ENCODE measurements around the gene NPR2.

Gene NPR2

GRCh38 chr9:35842795-35843194 is 51.4 kb downstream of the NPR2 start:
- Histone ChIP-seq H3K9ac (ENCODE audit: low read length in 2 of 2) (no peak overlapping the region), H3K27ac (ENCODE audit: low read length) (no peak overlapping the region), H3K4me3 (ENCODE audit: low read length in 2 of 2) (no peak overlapping the region), H3K27me3 (ENCODE audit: control insufficient read depth in 1 of 2, insufficient read depth in 2 of 2, low read length in 2 of 2) (no peaks in the 10 kb centered on the region), H3K36me3 (ENCODE audit: control insufficient read depth in 2 of 2, insufficient read depth in 2 of 2, low read length in 2 of 2) (peaks cover 14 to 16% of the 10 kb centered on the region in 2 donors), H3K9me3 (ENCODE audit: control insufficient read depth in 2 of 2, low read length in 2 of 2) (no peaks in the 10 kb centered on the region), H3K4me1 (ENCODE audit: control insufficient read depth, insufficient read depth, low read length) (peaks cover 36% of the 10 kb centered on the region)

DNA sequence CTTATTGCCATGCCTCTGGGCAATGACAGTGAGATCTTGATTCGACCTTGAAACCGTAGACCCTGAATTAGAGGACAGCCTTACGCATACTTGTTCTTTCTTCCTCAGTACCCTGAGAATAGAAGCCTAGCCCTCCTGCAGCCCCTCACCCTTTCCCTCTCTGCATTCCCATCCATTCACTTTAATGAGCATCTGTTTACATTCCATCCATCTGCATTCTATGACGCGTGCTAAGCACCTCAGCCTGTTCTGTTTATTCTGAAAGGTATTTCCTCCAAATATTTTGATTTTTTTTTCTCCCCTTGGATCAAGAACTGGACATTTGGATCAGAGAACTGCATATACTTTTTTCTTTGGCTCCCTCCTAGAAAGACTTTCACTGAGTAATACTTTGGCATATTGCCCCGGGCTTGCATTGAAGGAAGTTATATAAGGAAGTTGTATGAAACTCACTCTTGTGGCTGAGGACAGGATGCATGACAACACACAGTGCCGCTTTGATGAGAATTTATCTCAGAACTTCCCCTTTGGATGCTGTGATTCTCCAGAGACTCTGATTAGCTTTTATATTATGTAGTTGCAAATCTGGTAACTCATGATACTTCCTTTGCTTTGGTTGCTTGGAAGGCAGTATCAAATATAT is 53.4 kb downstream of the NPR2 start:
- peak overlapping the region; percentile 76 for H3K27ac ChIP-seq (ENCODE audit: low read length)
- peaks cover 14 to 16% of the 10 kb centered on the region in 2 donors for H3K36me3 ChIP-seq (ENCODE audit: control insufficient read depth in 2 of 2, insufficient read depth in 2 of 2, low read length in 2 of 2)
- H3K4me1 ChIP-seq (ENCODE audit: control insufficient read depth, insufficient read depth, low read length), result peaks cover 44% of the 10 kb centered on the region
- peak overlapping the region in 1 of 2 donors; percentile 36 for H3K4me3 ChIP-seq (ENCODE audit: low read length in 2 of 2)
- H3K27me3 ChIP-seq (ENCODE audit: control insufficient read depth in 1 of 2, insufficient read depth in 2 of 2, low read length in 2 of 2), result no peaks in the 10 kb centered on the region
- no peaks in the 10 kb centered on the region for H3K9me3 ChIP-seq (ENCODE audit: control insufficient read depth in 2 of 2, low read length in 2 of 2)
- peak overlapping the region; percentile 2 to 62 for H3K9ac ChIP-seq (ENCODE audit: low read length in 2 of 2)

DNA sequence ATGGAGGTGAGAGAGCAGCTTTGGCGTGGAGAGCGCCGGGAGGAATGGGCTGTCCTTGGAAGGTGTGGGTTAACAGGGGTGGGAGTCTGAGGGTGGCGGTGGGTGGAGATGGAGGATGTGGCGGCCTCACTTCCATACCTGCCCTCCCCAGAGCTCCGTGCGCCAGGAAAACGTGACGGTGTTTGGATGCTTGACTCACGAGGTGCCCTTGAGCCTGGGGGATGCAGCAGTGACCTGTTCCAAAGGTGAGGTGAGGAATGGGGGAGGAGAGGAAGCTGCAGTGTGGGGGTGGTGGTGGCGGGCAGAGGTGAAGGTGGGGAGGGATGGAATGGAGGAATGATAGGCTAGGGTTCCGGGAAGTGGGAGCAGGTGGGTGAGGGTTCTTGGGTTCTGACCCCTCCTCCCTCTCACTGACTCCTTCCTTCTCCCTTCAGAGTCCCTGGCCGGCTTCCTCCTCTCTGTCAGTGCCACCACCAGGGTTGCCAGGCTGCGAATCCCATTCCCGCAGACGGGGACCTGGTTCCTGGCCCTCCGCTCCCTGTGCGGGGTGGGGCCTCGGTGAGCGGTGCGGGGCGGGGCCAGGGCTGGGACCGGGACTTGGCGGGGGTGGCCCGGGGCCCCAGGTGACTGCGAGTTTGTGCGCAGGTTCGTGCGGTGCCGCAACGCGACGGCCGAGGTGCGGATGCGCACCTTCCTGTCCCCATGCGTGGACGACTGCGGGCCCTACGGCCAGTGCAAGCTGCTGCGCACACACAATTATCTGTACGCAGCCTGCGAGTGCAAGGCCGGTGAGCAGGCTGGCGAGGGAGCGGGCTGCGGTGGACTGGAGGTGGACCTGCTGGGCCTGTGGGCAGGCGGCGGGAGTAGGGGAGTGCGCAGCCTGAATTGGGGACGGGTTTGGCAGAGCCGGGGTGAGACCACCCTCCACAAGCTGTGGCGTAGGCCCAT is 54.7 kb downstream of the NPR2 start:
- Histone ChIP-seq H3K9ac (ENCODE audit: low read length in 2 of 2) (peak overlapping the region in 1 of 2 donors; percentile 2), H3K4me3 (ENCODE audit: low read length in 2 of 2) (peak overlapping the region in 1 of 2 donors; percentile 15), H3K27ac (ENCODE audit: low read length) (peak overlapping the region; percentile 76), H3K4me1 (ENCODE audit: control insufficient read depth, insufficient read depth, low read length) (peaks cover 44% of the 10 kb centered on the region), H3K36me3 (ENCODE audit: control insufficient read depth in 2 of 2, insufficient read depth in 2 of 2, low read length in 2 of 2) (peaks cover 14 to 16% of the 10 kb centered on the region in 2 donors), H3K27me3 (ENCODE audit: control insufficient read depth in 1 of 2, insufficient read depth in 2 of 2, low read length in 2 of 2) (no peaks in the 10 kb centered on the region), H3K9me3 (ENCODE audit: control insufficient read depth in 2 of 2, low read length in 2 of 2) (no peaks in the 10 kb centered on the region)

- peak overlapping the region; percentile 76 for H3K27ac ChIP-seq (ENCODE audit: low read length)
Measured at GRCh38 chr9:35847792-35848572, 56.6 kb downstream of the NPR2 start.

DNA sequence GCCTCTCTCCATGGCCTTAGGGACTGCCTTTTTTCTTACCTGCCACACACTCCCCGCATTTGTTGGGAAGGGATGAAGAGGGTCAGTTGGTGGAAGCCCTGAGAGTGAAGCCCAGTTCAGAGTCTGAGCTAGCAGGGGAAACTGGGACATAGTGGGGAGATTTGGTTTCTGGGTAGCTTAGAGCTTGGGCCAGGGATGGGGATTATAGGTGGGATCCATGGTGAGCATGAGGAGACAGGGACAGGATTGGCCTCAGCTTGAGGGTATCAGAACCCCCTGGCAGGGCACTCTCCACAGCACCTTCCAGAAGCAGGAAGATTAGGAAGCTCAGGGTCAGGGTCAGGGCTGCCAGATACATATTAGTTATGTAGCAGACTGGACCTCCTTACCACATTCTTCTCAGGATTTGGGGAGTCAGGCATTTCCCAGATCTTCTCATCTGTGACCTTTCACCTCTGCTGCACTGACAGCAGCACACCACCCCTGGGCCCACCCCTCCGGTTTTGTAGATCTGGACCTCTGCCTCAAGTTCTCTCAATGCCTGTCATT is 61.0 kb downstream of the NPR2 start:
- no peaks in the 10 kb centered on the region for H3K27me3 ChIP-seq (ENCODE audit: control insufficient read depth in 1 of 2, insufficient read depth in 2 of 2, low read length in 2 of 2)
- H3K9me3 ChIP-seq (ENCODE audit: control insufficient read depth in 2 of 2, low read length in 2 of 2), result no peaks in the 10 kb centered on the region
- H3K4me3 ChIP-seq (ENCODE audit: low read length in 2 of 2), result no peak overlapping the region
- peaks cover 12% of the 10 kb centered on the region for H3K4me1 ChIP-seq (ENCODE audit: control insufficient read depth, insufficient read depth, low read length)
- peaks cover 13 to 14% of the 10 kb centered on the region in 2 donors for H3K36me3 ChIP-seq (ENCODE audit: control insufficient read depth in 2 of 2, insufficient read depth in 2 of 2, low read length in 2 of 2)
- H3K9ac ChIP-seq (ENCODE audit: low read length in 2 of 2), result no peak overlapping the region
- no peak overlapping the region for H3K27ac ChIP-seq (ENCODE audit: low read length)

More at GRCh38 chr9:35847792-35848572, 56.6 kb downstream of the NPR2 start:
- Histone ChIP-seq H3K36me3 (ENCODE audit: control insufficient read depth in 2 of 2, insufficient read depth in 2 of 2, low read length in 2 of 2) (peaks cover 11 to 17% of the 10 kb centered on the region in 2 donors), H3K9me3 (ENCODE audit: control insufficient read depth in 2 of 2, low read length in 2 of 2) (no peaks in the 10 kb centered on the region), H3K9ac (ENCODE audit: low read length in 2 of 2) (peak overlapping the region; percentile 23 to 47), H3K4me3 (ENCODE audit: low read length in 2 of 2) (peak overlapping the region in 1 of 2 donors; percentile 15), H3K27me3 (ENCODE audit: control insufficient read depth in 1 of 2, insufficient read depth in 2 of 2, low read length in 2 of 2) (no peaks in the 10 kb centered on the region), H3K4me1 (ENCODE audit: control insufficient read depth, insufficient read depth, low read length) (peaks cover 44% of the 10 kb centered on the region)

DNA sequence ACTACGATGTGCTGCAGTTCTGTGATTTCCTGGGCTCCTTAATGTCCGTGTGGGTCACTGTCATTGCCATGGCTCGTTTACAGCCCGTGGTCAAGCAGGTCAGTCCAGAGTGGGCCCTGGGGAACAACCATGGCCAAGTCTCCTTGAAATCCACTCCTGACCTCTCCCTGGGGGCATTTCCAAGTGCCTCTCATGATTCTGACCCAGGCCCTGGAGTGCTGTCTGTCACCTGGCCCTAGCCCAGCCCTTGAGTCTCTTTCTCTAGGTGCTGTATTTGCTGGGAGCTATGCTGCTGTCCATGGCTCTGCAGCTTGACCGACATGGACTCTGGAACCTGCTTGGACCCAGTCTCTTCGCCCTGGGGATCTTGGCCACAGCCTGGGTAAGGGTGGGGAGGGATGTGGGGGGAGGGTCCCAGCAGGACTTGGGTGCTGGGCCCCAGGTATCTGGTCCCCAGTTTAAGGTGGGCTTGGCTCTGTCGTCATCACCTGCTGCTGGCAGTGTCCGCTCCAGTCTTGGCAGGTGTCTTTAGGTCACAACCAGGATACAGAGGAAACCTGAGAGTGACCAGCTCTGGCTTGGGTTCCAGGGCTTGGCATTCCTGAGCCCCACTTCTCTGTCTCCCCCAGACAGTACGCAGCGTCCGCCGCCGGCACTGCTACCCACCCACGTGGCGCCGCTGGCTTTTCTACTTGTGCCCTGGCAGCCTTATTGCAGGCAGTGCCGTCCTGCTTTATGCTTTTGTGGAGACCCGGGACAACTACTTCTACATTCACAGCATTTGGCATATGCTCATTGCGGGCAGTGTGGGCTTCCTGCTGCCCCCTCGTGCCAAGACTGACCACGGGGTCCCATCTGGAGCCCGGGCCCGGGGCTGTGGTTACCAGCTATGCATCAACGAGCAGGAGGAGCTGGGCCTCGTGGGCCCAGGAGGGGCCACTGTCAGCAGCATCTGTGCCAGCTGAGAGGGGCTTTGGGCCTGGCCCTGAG is 61.8 kb downstream of the NPR2 start:
- Histone ChIP-seq H3K4me1 (ENCODE audit: control insufficient read depth, insufficient read depth, low read length) (peaks cover 3% of the 10 kb centered on the region), H3K9ac (ENCODE audit: low read length in 2 of 2) (no peak overlapping the region), H3K9me3 (ENCODE audit: control insufficient read depth in 2 of 2, low read length in 2 of 2) (no peaks in the 10 kb centered on the region), H3K27ac (ENCODE audit: low read length) (no peak overlapping the region), H3K4me3 (ENCODE audit: low read length in 2 of 2) (no peak overlapping the region), H3K36me3 (ENCODE audit: control insufficient read depth in 2 of 2, insufficient read depth in 2 of 2, low read length in 2 of 2) (peaks cover 13 to 14% of the 10 kb centered on the region in 2 donors), H3K27me3 (ENCODE audit: control insufficient read depth in 1 of 2, insufficient read depth in 2 of 2, low read length in 2 of 2) (no peaks in the 10 kb centered on the region)

DNA sequence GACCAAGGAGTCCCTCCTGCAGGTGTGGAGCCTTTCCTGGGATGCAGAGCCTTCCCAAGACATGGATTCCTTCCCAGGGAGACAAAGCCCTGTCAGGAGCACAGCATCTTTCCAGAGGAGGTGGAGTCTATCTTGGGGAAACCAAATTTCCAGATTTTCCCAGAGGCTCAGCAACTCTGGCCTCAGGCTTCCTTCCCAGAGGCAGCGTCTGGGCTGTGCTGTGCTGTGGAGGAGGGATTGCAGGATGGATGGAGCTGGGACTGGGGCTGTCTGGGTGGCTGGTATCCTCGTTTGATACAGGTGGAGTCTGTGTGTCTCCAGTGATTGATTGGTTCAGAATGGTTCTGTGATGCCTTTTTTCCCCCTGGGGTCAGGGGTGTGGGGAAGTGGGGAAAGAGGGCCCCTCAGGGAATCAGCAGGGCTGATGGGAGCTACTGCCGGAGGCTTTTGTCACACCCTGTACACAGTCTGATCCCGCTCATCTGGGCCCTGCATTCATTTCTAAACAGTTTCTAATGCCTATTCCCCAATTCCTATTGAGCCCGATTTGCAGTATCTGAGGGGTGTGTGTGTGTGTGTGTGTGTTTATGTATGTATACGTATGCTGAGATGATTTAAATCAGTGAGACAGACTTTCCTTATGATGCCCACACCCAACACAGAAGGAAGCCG is 62.8 kb downstream of the NPR2 start:
- Histone ChIP-seq H3K9ac (ENCODE audit: low read length in 2 of 2) (no peak overlapping the region), H3K4me3 (ENCODE audit: low read length in 2 of 2) (no peak overlapping the region), H3K27me3 (ENCODE audit: control insufficient read depth in 1 of 2, insufficient read depth in 2 of 2, low read length in 2 of 2) (no peaks in the 10 kb centered on the region), H3K27ac (ENCODE audit: low read length) (no peak overlapping the region), H3K4me1 (ENCODE audit: control insufficient read depth, insufficient read depth, low read length) (no peaks in the 10 kb centered on the region), H3K36me3 (ENCODE audit: control insufficient read depth in 2 of 2, insufficient read depth in 2 of 2, low read length in 2 of 2) (peaks cover 13 to 14% of the 10 kb centered on the region in 2 donors), H3K9me3 (ENCODE audit: control insufficient read depth in 2 of 2, low read length in 2 of 2) (no peaks in the 10 kb centered on the region)

DNA sequence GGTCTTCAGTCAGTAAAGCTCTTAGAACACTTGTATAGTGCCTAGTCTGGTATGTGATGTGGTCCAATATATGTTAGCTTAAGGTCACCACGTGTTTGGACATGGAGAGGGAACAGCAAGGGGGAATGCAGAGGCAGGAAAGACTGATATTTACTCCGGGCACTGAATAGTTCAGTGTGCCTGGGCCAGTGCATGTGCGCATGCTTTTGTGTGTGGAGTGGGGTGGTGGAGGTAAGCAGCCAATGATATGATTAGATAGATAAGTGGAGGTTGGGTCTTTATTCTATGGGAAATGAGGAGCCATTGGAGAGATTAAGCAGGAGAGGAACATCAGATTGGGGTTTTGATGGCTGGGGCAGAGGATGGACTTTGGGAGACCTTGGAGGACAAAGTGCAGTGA is 64.8 kb downstream of the NPR2 start:
- Histone ChIP-seq H3K36me3 (ENCODE audit: control insufficient read depth in 2 of 2, insufficient read depth in 2 of 2, low read length in 2 of 2) (peaks cover 13 to 14% of the 10 kb centered on the region in 2 donors), H3K9me3 (ENCODE audit: control insufficient read depth in 2 of 2, low read length in 2 of 2) (no peaks in the 10 kb centered on the region), H3K4me3 (ENCODE audit: low read length in 2 of 2) (no peak overlapping the region), H3K27ac (ENCODE audit: low read length) (no peak overlapping the region), H3K9ac (ENCODE audit: low read length in 2 of 2) (no peak overlapping the region), H3K4me1 (ENCODE audit: control insufficient read depth, insufficient read depth, low read length) (peaks cover 4% of the 10 kb centered on the region), H3K27me3 (ENCODE audit: control insufficient read depth in 1 of 2, insufficient read depth in 2 of 2, low read length in 2 of 2) (no peaks in the 10 kb centered on the region)

GRCh38 chr9:35856882-35857281 is 65.5 kb downstream of the NPR2 start:
- H3K36me3 ChIP-seq (ENCODE audit: control insufficient read depth in 2 of 2, insufficient read depth in 2 of 2, low read length in 2 of 2), result peaks cover 13 to 14% of the 10 kb centered on the region in 2 donors
- H3K9ac ChIP-seq (ENCODE audit: low read length in 2 of 2), result no peak overlapping the region
- peaks cover 4% of the 10 kb centered on the region for H3K4me1 ChIP-seq (ENCODE audit: control insufficient read depth, insufficient read depth, low read length)
- H3K27me3 ChIP-seq (ENCODE audit: control insufficient read depth in 1 of 2, insufficient read depth in 2 of 2, low read length in 2 of 2), result no peaks in the 10 kb centered on the region
- H3K4me3 ChIP-seq (ENCODE audit: low read length in 2 of 2), result no peak overlapping the region
- H3K9me3 ChIP-seq (ENCODE audit: control insufficient read depth in 2 of 2, low read length in 2 of 2), result no peaks in the 10 kb centered on the region
- H3K27ac ChIP-seq (ENCODE audit: low read length), result no peak overlapping the region

Data from stomach smooth muscle (tissue), 2 donors.